Liver (tissue), 3 donors: Measurements from ENCODE around the gene CSF3R.

Experiments
- FOXA1 ChIP-seq: IDR thresholded peaks from 2 replicates; pipeline ENCODE4 v1.6.1; 2016; ENCODE audit warnings: antibody characterized with exemption
- FOXA2 ChIP-seq: IDR thresholded peaks from 2 replicates; pipeline ENCODE4 v1.6.1; 2016; ENCODE audit warnings: antibody characterized with exemption
- GABPA ChIP-seq, 2 donors: IDR thresholded peaks in 1 of 2; conservative IDR thresholded peaks in 1 of 2; 2 replicates each; pipeline ENCODE4 v1.6.1; 2016; ENCODE audit warnings: antibody characterized with exemption in 2 of 2, mild to moderate bottlenecking in 1 of 2, moderate library complexity in 1 of 2
- RAD21 ChIP-seq, 2 donors: IDR thresholded peaks; 2 replicates each; pipeline ENCODE4 v1.6.1; 2016; ENCODE audit warnings: antibody characterized with exemption in 2 of 2, mild to moderate bottlenecking in 2 of 2
- SP1 ChIP-seq: IDR thresholded peaks from 2 replicates; pipeline ENCODE4 v1.6.1; 2018; ENCODE audit warnings: antibody characterized with exemption, mild to moderate bottlenecking
- TAF1 ChIP-seq: conservative IDR thresholded peaks from 2 replicates; pipeline ENCODE4 v1.6.1; 2016; ENCODE audit warnings: antibody characterized with exemption, mild to moderate bottlenecking
- TF ChIP-seq, protein P1 (sequence below): fragments of 150-350 bp; IDR thresholded peaks from 2 replicates; pipeline ENCODE4 v1.5.1; 2017; ENCODE audit warnings: improper control_type of control experiment, low read depth, low read length; ENCODE audit not compliant: missing input control
- TF ChIP-seq, protein P2 (sequence below): IDR thresholded peaks from 2 replicates; pipeline ENCODE4 v1.6.1; 2016; ENCODE audit warnings: antibody characterized with exemption
- TF ChIP-seq, protein P3 (sequence below): IDR thresholded peaks from 2 replicates; pipeline ENCODE4 v1.6.1; 2016; ENCODE audit warnings: antibody characterized with exemption, mild to moderate bottlenecking
- donor health status: healthy.
- donor health status: healthy.

DNA sequence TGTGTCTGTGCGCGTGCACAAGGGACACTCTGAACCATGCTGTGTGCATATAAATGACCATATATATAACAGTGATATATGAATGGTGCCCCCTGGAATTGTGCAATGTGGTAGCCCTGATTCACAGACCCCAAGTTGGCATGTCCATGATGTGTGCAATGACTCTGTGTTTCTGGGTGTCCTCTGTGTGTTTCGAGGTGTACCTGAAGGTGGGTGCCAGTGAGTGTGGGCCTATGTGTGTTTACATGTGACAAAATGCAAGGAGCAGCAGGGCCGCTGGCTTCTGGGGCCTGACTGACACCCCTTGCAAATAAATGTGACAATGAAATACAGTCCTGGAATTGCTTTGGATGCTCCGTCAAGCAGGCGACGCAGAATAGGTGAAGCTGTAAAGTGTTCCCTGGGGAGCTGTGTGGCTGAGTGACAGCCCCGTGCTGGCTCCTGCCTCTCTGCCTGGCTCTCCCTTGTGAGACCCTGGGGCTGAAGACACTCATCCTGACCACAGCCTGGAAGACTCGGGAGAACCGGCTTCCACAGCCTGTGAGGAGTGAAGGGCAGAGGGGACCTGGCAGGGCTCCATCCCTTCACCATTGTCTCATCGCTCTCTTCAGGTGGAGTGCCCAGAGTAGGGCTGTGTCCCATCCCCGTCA, 38.2 kb upstream of the CSF3R start:
- TF ChIP-seq TAF1 (no peak), FOXA1 (no peak), SP1 (no peak), FOXA2 (no peak), GABPA (IDR thresholded peaks at IDR 0.05 in 1 of 2, conservative IDR thresholded peaks at IDR 0.05 in 1 of 2) (no peak), RAD21 (IDR thresholded peaks at IDR 0.05) (no peak)
- TF ChIP-seq, protein P1, sequence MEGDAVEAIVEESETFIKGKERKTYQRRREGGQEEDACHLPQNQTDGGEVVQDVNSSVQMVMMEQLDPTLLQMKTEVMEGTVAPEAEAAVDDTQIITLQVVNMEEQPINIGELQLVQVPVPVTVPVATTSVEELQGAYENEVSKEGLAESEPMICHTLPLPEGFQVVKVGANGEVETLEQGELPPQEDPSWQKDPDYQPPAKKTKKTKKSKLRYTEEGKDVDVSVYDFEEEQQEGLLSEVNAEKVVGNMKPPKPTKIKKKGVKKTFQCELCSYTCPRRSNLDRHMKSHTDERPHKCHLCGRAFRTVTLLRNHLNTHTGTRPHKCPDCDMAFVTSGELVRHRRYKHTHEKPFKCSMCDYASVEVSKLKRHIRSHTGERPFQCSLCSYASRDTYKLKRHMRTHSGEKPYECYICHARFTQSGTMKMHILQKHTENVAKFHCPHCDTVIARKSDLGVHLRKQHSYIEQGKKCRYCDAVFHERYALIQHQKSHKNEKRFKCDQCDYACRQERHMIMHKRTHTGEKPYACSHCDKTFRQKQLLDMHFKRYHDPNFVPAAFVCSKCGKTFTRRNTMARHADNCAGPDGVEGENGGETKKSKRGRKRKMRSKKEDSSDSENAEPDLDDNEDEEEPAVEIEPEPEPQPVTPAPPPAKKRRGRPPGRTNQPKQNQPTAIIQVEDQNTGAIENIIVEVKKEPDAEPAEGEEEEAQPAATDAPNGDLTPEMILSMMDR, result no peak
- TF ChIP-seq, protein P2, sequence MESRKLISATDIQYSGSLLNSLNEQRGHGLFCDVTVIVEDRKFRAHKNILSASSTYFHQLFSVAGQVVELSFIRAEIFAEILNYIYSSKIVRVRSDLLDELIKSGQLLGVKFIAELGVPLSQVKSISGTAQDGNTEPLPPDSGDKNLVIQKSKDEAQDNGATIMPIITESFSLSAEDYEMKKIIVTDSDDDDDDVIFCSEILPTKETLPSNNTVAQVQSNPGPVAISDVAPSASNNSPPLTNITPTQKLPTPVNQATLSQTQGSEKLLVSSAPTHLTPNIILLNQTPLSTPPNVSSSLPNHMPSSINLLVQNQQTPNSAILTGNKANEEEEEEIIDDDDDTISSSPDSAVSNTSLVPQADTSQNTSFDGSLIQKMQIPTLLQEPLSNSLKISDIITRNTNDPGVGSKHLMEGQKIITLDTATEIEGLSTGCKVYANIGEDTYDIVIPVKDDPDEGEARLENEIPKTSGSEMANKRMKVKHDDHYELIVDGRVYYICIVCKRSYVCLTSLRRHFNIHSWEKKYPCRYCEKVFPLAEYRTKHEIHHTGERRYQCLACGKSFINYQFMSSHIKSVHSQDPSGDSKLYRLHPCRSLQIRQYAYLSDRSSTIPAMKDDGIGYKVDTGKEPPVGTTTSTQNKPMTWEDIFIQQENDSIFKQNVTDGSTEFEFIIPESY, result no peak
- TF ChIP-seq, protein P3, sequence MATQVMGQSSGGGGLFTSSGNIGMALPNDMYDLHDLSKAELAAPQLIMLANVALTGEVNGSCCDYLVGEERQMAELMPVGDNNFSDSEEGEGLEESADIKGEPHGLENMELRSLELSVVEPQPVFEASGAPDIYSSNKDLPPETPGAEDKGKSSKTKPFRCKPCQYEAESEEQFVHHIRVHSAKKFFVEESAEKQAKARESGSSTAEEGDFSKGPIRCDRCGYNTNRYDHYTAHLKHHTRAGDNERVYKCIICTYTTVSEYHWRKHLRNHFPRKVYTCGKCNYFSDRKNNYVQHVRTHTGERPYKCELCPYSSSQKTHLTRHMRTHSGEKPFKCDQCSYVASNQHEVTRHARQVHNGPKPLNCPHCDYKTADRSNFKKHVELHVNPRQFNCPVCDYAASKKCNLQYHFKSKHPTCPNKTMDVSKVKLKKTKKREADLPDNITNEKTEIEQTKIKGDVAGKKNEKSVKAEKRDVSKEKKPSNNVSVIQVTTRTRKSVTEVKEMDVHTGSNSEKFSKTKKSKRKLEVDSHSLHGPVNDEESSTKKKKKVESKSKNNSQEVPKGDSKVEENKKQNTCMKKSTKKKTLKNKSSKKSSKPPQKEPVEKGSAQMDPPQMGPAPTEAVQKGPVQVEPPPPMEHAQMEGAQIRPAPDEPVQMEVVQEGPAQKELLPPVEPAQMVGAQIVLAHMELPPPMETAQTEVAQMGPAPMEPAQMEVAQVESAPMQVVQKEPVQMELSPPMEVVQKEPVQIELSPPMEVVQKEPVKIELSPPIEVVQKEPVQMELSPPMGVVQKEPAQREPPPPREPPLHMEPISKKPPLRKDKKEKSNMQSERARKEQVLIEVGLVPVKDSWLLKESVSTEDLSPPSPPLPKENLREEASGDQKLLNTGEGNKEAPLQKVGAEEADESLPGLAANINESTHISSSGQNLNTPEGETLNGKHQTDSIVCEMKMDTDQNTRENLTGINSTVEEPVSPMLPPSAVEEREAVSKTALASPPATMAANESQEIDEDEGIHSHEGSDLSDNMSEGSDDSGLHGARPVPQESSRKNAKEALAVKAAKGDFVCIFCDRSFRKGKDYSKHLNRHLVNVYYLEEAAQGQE, result no peak
